Mononuclear cell (primary cell): ENCODE results near the gene SKA2. TPM values are rescaled to one million over a fixed set of nuclear protein-coding genes. Genes with fewer than 3 reads are reported as not detected.
"Not testable (repeated sequence)": the region's sequence is repeated elsewhere in the genome, so short reads cannot be mapped to it uniquely, and the experiment has no call there.

Experiments
- H3K27me3 ChIP-seq: 2 replicates; pipeline ENCODE4 v1.6.0; 2011; ENCODE audit warnings: low read length, control low read depth; ENCODE audit not compliant: insufficient read depth
- H3K4me1 ChIP-seq: 2 replicates; pipeline ENCODE4 v1.5.1; 2011; ENCODE audit warnings: mild to moderate bottlenecking, low read length, control low read depth; ENCODE audit not compliant: insufficient read depth
- H3K4me3 ChIP-seq: 2 replicates; pipeline ENCODE4 v1.5.1; 2011; ENCODE audit warnings: mild to moderate bottlenecking, low read length, moderate library complexity
- H3K9me3 ChIP-seq: 2 replicates; pipeline ENCODE4 v1.5.1; 2011; ENCODE audit warnings: low read depth, mild to moderate bottlenecking, control low read depth, low read length
- total RNA-seq: library from RNA; depleted of rRNA; stranded (reverse); fragments of >200 nt; gene quantifications from one replicate; pipeline ENCODE4 v1.2.3, GENCODE V29; 2012

The SKA2 gene
- 6.3 TPM for total RNA-seq

- Histone ChIP-seq H3K9me3 (no peaks in the 10 kb centered on the region), H3K27me3 (no peaks in the 10 kb centered on the region), H3K4me3 (peak within 1 kb of the TSS; percentile 88), H3K4me1 (peaks cover 27% of the 10 kb centered on the region)
Observed at GRCh38 chr17:59154721-59155438, at the start of gene SKA2. Gene SKA2 (minus strand): TSS chr17:59155186. CDS start chr17:59155163, 23 bp downstream.

- Histone ChIP-seq H3K4me1 (no peaks in the 10 kb centered on the region), H3K4me3 (no peak overlapping the region), H3K9me3 (no peaks in the 10 kb centered on the region), H3K27me3 (no peaks in the 10 kb centered on the region)
Observed at GRCh38 chr17:59202320-59202719, 47.3 kb upstream of the SKA2 start.

GRCh38 chr17:59199398-59199797, 44.4 kb upstream of the SKA2 start:
- Histone ChIP-seq H3K9me3 (no peaks in the 10 kb centered on the region), H3K27me3 (no peaks in the 10 kb centered on the region), H3K4me3 (no peak overlapping the region), H3K4me1 (no peaks in the 10 kb centered on the region)

GRCh38 chr17:59193336-59193862, 38.4 kb upstream of the SKA2 start:
- Histone ChIP-seq H3K27me3 (no peaks in the 10 kb centered on the region), H3K9me3 (no peaks in the 10 kb centered on the region), H3K4me1 (no peaks in the 10 kb centered on the region), H3K4me3 (no peak overlapping the region)

GRCh38 chr17:59190806-59191205, 35.8 kb upstream of the SKA2 start:
- Histone ChIP-seq H3K4me1 (no peaks in the 10 kb centered on the region), H3K9me3 (no peaks in the 10 kb centered on the region), H3K27me3 (no peaks in the 10 kb centered on the region), H3K4me3 (no peak overlapping the region)

GRCh38 chr17:59186850-59187249, 31.9 kb upstream of the SKA2 start:
- Histone ChIP-seq H3K4me1 (no peaks in the 10 kb centered on the region), H3K9me3 (no peaks in the 10 kb centered on the region), H3K4me3 (no peak overlapping the region), H3K27me3 (no peaks in the 10 kb centered on the region)

GRCh38 chr17:59185997-59186396, 31.0 kb upstream of the SKA2 start:
- H3K4me3 ChIP-seq = no peak overlapping the region
- H3K4me1 ChIP-seq = no peaks in the 10 kb centered on the region
- no peaks in the 10 kb centered on the region for H3K9me3 ChIP-seq
- no peaks in the 10 kb centered on the region for H3K27me3 ChIP-seq

- H3K27me3 ChIP-seq = no peaks in the 10 kb centered on the region
- H3K9me3 ChIP-seq = no peaks in the 10 kb centered on the region
- no peaks in the 10 kb centered on the region for H3K4me1 ChIP-seq
- no peak overlapping the region for H3K4me3 ChIP-seq
Observed at GRCh38 chr17:59181481-59181880, 26.5 kb upstream of the SKA2 start.

GRCh38 chr17:59180626-59181025, 25.6 kb upstream of the SKA2 start:
- H3K9me3 ChIP-seq = no peaks in the 10 kb centered on the region
- H3K27me3 ChIP-seq = no peaks in the 10 kb centered on the region
- H3K4me1 ChIP-seq = no peaks in the 10 kb centered on the region
- no peak overlapping the region for H3K4me3 ChIP-seq

- not testable (repeated sequence) for H3K4me3 ChIP-seq, H3K4me1 ChIP-seq, H3K27me3 ChIP-seq, H3K9me3 ChIP-seq
Observed at GRCh38 chr17:59179601-59180000, 24.6 kb upstream of the SKA2 start.

GRCh38 chr17:59178266-59178985, 23.4 kb upstream of the SKA2 start:
- Histone ChIP-seq H3K4me1 (no peaks in the 10 kb centered on the region), H3K27me3 (no peaks in the 10 kb centered on the region), H3K4me3 (no peak overlapping the region), H3K9me3 (no peaks in the 10 kb centered on the region)

GRCh38 chr17:59175076-59175475, 20.1 kb upstream of the SKA2 start:
- no peaks in the 10 kb centered on the region for H3K27me3 ChIP-seq
- no peak overlapping the region for H3K4me3 ChIP-seq
- no peaks in the 10 kb centered on the region for H3K4me1 ChIP-seq
- H3K9me3 ChIP-seq = no peaks in the 10 kb centered on the region

GRCh38 chr17:59174671-59175070, 19.7 kb upstream of the SKA2 start:
- no peak overlapping the region for H3K4me3 ChIP-seq
- H3K9me3 ChIP-seq = no peaks in the 10 kb centered on the region
- H3K4me1 ChIP-seq = no peaks in the 10 kb centered on the region
- H3K27me3 ChIP-seq = no peaks in the 10 kb centered on the region

- Histone ChIP-seq H3K27me3 (no peaks in the 10 kb centered on the region), H3K4me3 (no peak overlapping the region), H3K9me3 (no peaks in the 10 kb centered on the region), H3K4me1 (peaks cover 3% of the 10 kb centered on the region)
Observed at GRCh38 chr17:59172436-59173004, 17.5 kb upstream of the SKA2 start.

GRCh38 chr17:59167571-59168001, 12.6 kb upstream of the SKA2 start:
- Histone ChIP-seq H3K27me3 (no peaks in the 10 kb centered on the region), H3K9me3 (no peaks in the 10 kb centered on the region), H3K4me1 (peaks cover 7% of the 10 kb centered on the region), H3K4me3 (no peak overlapping the region)
